LoVo (cell line): ENCODE results near the gene RBM45.
A peak's percentile ranks its signal among the peaks of the same experiment; 100 is the strongest.
"Not testable (repeated sequence)": the region's sequence is repeated elsewhere in the genome, so short reads cannot be mapped to it uniquely, and the experiment has no call there.

Experiments used
- DNase-seq: peaks from one replicate; pipeline ENCODE4 v3.0.0-alpha.2; 2016; ENCODE audit warnings: low spot score

The RBM45 gene, protein sequence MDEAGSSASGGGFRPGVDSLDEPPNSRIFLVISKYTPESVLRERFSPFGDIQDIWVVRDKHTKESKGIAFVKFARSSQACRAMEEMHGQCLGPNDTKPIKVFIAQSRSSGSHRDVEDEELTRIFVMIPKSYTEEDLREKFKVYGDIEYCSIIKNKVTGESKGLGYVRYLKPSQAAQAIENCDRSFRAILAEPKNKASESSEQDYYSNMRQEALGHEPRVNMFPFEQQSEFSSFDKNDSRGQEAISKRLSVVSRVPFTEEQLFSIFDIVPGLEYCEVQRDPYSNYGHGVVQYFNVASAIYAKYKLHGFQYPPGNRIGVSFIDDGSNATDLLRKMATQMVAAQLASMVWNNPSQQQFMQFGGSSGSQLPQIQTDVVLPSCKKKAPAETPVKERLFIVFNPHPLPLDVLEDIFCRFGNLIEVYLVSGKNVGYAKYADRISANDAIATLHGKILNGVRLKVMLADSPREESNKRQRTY

DNA sequence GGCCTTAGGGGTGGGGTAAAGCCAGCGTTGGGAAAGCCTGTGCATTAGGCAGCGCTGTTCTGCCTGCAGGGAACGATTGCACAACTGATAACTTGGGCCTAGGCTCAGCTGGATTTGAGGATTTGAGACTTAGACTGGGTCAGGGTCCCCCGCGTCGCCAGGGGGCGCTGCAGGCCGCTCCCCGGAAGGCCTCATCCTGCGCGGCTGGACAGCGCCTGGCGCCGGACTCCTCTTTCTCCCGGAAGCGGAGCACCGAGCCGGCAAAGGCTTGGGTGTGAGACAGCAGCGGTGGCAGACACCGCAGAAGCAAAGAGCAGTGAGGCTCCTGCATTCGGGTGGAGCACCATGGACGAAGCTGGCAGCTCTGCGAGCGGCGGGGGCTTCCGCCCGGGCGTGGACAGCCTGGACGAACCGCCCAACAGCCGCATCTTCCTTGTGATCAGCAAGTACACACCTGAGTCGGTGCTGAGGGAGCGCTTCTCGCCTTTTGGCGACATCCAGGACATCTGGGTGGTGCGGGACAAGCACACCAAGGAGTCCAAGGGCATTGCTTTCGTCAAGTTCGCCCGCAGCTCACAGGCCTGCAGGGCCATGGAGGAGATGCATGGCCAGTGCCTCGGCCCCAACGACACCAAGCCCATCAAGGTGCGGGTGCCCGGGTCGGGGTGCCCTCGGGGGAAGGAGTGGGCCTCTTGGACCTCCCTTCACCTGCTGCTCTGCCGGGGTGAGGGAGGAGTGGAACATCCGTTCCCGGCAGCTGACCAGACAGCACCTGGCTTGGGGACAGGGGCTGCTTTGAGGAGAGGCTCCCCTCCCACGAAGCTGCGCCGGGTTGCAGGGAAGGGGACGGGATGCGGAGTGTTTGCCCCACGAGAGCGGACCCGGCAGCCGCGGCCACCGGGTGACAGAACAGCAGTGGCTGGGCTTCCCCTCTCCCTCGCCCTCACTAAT is at the start of gene RBM45:
Gene RBM45 (plus strand): TSS at position 236 of the 951 bp plus-strand sequence. CDS start 110 bp downstream, at position 346.
- peak; percentile 93 for DNase-seq

DNA sequence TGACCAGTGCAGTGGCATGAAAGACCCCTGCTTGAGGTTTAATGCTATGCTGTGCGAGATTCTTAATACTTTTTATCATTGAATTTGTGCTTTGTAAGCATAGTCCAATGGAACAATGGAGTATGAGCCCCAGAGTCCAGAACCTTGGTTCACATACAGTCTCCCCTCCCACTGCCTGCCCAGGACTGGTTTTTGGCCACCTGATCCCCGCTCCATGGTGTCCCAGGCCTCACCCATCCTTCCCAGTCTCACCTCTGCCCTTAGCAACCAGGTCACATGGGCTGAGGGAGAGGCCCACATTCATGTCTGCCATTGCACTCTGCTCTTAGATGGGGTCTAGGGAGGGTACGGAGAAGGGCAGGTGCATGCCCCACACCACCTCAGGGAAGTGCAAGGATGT is 45.9 kb upstream of the RBM45 start:
- no peak for DNase-seq

DNA sequence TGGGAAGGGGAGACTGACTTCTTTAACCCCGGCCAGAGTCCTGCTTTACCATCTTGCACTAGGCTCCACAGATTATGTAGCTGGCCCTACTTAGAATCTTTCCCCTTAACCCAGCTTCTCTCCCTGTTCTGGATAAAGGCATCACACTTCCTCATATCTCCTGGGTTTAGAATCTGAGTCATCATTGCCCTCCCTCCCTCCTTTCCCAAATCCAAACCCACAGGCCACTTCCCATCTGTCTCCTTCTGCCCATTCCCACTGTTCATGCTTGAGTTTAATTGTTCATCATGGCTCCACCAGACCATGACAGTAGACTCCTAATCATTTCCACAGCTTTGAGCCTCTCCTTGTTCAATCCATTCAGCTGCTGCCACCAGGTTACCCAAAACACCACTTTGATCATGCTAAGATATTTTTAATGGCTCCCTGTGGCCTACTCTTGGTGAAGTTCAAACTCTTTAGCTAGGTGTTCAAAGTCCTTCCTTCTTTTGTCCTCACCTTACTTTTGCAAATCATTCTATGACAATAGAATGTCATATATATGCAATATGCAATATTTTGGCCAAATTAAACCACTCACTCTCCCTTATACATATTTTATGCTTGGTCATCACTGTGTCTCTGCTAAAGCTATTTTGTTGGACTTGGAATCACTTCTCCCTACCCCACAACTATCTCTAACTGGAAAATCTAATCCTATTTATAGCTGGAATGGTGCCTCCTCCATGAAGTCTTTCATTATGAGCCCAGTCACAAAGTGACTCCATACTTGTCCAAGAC is 45.2 kb upstream of the RBM45 start:
- no peak for DNase-seq

DNA sequence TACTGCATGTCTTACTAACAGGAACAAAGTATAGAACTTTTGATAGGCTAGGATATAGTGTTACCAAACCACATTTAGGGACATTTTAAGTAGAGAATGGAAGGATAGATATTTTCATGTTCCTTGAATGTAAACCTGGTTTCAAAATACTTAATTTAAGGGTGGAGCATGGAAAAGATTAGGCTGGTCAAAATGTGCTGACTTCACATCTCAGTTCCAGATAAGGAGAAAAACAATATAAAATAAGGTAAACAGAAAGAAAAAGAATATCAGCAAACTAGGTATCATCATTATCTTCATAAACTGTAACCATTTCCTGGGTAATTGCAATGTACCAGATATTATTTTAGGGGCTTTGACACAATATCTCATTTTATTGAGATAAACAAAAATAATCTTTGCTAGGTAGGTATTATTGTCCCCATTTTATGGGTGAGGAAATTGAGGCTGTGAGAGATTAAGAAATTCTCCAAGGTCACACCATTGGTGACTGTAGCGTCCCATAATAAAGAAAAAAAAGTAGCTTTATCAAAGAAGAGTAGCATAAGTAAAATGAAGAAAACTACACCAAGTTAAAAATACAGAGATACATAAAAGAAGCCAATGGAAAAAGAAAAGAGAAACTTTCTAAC is 43.3 kb upstream of the RBM45 start:
- DNase-seq: no peak

DNA sequence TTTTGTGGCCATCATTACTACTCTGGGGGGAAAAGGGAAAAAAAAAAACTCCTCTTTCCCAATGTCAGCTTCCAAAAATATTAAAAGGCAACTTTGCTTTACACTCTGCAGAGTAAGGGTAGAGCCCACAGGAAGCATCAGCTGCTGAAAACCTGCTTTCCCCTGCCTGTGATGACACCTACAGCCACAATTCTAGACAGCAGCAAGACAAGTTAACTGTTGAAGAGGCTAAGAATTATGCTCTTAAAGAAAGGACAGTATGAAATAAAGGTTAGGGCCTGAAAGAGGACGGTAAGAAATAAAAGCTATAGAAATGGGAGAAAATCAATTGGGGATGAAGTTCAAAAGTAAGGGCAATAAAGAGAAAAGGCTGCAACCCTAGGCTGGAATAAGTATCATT is 42.7 kb upstream of the RBM45 start:
- DNase-seq: no peak

DNA sequence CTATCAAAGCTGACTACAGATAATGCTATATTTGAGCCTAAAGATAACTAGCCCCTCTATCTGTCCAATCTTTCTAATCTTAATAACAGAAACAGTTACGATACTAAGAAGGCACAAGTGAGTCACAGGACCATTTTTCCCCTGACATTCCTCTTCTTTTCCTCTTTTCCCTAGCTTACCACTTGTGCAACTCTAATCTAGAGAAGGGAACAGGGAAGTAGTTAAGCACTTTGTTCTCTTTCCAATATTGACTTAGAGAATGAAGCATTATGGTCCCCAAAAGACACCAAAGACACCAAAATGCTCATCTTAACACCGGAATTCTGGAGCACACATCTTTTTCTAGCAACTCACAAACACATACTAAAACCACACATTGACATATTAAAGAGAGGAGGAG is 41.4 kb upstream of the RBM45 start:
- no peak for DNase-seq

DNA sequence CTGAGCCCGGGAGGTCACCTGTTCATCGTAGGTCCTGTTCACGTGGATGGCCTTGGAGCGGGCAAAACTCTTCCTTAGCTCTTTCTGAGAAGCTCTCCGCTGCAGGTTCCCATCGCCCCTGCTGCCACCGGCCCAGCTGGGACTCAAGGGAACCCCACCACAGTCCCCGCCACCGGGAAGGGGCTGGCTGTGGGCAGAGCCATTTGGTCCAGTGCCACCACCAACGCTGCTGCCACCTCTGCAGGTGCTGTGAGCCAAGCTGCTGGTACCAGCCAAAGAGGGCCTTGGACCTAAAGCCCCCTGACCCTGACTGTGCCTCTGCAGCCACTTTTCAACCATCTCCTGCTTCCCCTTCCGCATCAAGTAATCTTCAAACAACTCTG is 40.2 kb upstream of the RBM45 start:
- no peak for DNase-seq

DNA sequence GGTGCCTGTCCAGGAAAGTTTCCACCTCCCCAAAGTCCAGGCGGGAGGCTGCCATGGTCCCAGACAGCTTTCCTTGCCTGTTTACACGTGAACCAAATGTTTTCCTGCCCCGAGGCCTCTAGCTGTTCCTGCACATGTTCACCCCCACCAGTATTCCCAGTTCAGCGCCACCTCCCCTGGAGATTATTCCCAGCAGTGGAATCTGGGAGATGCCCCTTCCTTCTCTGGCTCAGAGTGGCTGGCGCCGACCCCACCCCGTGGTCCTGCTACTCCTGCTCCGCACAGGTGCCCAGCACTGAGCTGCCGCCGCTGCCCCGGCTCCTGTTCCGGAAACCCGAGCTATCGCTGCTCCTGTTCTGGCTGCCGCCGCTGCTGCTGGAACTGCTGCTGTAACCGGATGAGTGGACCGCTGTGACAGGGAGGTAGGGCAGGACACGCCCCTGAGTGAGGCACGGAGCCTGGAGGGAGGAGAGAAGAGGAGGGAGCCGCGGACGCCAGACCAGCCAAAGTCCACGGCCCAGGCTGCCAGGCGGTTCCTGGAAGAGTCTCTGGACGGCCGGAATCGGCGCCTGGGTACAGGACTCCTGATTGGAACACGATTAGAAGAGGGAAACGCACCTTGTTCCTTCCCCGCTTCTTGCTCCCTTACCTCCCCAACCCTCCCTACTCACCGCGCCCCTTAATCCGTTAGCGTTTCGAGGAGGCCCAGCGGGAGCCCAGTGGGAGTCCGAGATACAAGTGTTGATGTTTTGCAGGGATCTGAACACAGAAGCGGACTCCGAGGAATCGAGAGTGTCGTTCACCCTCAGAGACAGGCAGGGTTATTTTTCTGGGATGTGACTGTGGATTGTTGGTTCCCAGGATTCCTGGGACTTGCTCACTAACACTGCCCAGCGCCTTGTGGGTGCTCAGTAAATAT is 39.6 kb upstream of the RBM45 start, which contains the start of gene PDE11A:
Gene PDE11A (minus strand): TSS at position 395 of the 919 bp plus-strand sequence. CDS start 340 bp downstream, at position 55.
- peak; percentile 89 for DNase-seq

DNA sequence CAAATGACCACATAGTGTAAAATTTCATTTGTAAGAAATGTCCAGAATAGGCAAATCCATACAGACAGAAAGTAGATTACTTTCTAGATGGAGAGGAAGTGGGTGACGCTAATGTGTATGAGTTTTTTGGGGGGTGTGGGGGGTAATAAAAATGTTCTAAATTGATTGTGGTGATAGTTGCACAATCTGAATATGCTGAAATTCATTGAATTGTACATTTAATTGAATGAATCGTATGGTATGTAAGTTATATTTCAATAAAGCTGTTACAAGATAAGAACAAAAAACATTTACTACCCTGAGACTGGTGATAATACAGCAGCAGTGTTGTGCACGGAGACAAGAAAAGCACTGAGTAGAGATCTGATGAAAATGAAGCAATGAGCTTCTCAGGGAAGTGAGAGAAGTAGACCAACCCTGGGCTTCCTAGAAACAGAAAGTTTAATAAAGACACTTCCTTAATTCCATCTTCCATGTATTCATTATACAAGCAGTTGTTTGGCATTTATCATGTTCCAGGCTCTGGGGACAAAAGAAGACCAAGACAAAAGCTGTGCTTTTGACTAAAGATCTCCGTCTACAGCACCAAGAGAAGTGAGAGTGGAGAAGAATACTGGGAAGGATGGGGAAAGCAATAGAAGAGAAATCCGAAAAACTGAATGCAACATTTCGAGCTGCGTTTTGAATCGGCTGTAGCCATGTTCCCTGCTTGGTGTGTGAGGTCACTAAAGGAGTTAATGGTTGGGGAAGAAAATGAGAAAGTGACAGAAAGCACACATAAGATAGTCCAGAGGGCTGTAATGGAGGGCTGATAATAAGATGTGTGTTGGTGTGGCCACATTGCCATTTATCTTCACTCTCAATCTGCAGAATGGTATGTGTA is 37.9 kb upstream of the RBM45 start:
- peak; percentile 37 for DNase-seq

DNA sequence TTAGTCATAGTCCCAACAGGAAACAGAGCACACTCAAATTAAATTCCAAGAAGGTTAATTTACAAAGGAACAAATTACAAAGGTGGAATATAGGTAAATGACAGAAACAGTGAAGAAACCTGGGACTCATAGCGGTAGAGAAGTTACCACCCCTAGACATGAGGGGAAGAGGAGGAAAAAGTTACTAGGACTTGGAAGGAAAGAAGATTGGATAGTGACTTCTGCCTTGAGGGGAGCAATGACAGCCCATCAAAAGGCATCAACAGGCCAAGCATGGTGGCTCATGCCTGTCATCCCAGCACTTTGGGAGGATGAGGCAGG is 37.3 kb upstream of the RBM45 start:
- no peak for DNase-seq

DNA sequence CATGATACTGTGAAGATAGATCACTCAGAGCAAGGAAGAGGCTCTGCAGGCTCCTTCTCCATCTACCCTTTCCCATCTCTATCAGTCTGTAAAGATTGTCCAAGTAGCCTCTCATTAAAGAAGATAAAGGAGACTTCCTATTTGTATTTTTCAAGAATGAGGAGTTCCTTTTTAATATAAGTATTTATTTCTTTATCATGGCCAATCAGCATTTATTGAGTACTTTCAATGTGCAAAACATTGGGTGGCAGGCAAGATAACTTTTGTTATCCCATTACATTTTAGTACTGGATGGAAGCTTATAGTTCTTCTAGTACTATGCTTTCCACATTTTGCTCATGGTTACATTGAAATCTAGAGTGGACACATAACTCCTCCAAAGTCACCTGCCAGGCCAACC is 36.1 kb upstream of the RBM45 start:
- no peak for DNase-seq

DNA sequence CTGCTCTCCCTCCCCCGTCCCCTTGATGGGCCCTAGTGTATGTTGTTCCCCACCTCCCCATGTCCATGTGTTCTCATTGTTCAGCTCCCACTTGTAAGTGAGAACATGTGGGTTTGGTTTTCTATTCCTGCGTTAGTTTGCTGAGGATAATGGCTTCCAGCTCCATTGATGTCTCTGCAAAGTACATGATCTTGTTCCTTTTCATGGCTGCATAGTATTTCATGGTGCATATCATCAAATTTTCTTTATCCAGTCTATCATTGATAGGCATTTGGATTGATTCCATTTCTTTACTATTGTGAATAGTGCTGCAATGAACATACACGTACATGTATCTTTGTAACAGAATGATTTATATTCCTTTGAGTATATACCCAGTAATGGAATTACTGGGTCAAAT is 33.0 kb upstream of the RBM45 start:
- DNase-seq: not testable (repeated sequence)

DNA sequence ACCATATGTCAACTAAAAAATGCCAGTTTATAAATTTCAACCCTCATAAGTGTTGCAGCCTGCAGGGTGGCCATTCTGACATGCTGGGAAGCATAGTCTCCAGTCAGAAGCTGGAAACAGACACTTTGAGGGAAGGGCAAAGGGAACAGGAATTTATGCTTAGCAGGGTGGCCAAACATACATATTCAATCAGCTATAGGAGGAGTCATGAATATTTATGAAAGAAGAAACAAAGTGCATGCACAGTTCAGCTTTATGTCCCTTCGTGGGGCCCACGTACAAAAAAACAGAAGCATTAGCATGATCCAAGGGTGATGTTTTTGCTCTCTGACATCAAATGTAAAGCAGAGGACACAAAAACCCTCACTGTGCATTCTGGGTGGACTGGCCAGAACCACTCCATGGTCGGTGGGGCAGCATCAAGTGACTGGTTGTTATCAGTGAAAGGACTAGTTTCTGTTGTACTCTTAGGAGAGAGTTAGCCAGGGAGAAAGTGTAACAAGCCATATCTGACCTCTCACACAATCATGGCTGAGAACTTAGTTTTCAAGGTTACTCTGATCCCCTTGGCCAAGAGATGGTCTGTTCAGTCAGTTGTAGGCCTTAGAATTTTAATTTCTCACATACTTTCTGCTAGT is 29.7 kb upstream of the RBM45 start:
- no peak for DNase-seq

DNA sequence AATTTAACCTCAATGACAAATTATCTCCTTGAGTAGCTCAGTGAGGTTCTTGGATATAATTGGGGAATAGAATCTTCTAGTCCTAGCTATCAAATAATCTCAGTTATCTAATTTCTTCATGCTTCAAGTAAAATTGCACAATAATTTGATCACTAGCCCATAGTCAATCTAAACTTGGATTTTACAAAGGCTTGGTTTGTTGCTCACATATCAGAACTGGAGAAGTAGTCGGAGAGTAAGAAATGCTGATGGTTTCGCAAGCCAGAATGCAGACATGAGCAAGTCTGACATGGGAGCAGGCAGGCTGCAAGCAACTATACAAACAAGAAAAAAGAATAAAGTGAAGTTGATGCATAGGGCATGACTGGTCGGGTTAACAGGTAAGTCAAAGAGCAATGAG is 28.0 kb upstream of the RBM45 start:
- no peak for DNase-seq

DNA sequence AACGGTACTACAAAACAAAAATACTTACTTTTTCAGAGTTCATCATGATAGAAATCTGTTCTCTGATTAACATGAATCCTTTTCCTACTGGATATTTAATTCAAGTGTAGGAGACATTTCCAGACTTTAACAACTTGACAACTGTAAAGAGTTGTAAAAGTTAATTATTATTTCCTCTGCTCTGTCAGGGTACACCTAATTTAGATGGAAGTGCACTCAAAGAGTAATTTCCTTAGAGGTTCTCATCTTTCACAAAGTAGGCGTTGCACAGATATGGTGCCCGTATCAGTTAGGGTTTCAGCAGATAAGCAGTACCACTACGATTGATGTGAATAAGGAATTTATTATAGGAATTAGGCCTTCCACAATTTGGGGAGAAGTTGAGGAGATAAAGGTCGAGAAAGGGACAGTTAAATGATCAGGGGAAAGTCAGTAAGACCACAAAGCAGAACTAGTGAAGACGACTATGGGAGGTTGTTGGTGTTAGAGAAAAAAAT is 23.4 kb upstream of the RBM45 start:
- no peak for DNase-seq

DNA sequence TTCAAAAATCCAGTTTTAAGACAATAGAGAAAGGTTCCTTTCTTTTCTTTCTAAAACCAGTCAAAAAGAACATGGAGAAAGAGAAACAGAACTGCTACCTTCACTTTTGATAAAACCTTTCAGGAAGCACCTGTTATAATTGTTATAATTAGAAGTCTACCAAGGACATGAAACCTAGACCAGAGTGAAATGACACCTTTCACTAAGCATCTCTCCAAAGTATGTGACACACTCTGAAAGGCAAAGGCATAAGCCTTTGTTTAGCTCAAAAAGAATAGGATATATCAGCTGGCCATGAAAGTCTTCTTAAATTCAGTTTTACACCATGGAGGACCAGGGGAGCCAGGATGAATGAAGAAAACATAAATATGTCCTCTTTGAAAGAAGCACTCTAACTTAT is 18.8 kb upstream of the RBM45 start:
- no peak for DNase-seq

DNA sequence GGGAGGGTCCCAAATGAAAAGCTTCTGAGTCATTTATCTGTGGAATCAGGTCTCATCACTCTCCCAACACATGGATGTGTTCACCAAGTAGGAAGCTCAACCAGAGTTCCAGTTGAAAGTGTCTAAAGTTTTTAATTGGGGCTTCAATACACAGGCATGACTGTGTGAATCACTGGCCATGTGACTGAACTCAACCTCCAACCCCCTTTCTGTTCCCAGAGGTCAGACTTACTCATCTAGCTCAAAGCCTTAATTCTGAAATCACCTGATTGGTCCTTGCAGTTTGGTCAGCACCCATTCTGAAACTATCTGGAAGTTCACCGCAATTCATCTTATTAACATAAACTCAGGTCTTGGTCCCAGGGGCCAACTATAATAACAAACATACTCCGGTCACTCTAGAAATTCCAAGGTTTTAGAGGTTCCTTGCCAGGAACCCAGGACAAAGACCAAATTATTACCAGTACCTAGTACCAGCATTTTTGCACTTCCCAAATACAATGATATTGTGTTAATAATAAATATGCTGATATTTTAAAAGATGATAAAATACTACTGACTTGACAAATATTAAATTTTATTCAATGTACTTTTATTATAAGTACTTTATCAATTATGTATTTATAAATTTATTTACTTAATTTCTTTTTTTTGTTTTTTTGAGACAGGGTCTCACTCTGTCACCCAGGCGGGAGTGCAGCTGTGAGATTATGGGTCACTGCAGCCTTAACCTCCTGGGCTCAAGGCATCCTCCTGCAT is 10.7 kb upstream of the RBM45 start:
- DNase-seq: no peak

DNA sequence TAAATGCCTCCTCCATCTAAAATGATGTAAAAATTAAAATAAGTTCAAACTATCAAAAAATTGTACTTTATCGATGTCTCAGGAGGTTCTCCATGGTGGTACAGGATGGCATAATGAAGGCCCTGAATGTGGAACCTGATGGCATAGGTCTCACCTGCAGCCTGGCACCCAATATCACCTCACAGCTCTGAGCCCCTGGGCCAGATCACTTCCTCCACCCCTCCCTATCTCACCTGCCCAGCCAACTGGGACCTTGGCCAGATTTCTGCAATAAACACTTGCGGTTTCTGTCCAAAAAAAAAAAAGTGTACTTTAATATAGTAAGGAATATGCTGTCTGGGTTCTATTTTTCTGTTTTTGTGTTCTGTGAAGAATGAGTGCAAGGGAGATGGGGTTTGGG is 6.7 kb upstream of the RBM45 start:
- no peak for DNase-seq
